Ammon's horn (tissue), 1 donor: ENCODE results near the gene SART3.
"Not testable (repeated sequence)": the region's sequence is repeated elsewhere in the genome, so short reads cannot be mapped to it uniquely, and the experiment has no call there.

ENCODE experiments used
- DNase-seq: peaks from one replicate; pipeline ENCODE4 v3.0.0-alpha.2; 2016; ENCODE audit warnings: low spot score

Gene SART3

DNA sequence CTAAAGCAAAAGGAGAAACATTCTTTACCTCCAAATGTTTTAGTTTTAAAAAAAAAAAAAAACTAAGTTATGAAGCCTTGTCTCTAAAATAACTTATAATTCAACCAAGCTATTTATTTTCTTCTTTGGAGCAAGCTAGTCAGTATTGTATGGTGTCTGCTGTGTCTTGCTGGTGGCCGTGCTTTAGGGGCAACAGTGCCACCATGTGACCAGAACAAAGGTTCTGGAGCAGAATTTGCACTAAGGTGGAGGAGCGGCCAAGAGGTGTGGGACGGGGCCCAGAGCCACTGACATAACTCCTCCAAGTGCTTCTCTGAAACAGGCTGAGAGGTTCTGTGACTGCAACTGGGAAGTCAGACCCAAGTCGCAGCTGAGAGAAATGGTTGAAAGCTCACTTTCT is 41.4 kb downstream of the SART3 start:
- DNase-seq: no peak

DNA sequence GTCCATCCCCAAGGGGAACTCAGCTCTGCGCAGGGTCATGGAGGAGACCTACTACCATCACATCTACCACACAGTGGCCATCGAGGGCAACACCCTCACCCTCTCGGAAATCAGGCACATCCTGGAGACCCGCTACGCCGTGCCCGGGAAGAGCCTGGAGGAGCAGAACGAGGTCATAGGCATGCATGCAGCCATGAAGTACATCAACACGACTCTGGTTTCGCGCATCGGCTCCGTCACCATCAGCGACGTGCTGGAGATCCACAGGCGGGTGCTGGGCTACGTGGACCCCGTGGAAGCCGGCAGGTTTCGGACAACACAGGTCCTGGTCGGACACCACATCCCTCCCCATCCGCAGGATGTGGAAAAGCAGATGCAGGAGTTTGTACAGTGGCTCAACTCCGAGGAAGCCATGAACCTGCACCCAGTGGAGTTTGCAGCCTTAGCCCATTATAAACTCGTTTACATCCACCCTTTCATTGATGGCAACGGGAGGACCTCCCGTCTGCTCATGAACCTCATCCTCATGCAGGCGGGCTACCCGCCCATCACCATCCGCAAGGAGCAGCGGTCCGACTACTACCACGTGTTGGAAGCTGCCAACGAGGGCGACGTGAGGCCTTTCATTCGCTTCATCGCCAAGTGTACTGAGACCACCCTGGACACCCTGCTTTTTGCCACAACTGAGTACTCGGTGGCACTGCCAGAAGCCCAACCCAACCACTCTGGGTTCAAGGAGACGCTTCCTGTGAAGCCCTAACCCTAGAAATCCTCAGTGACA is 42.1 kb downstream of the SART3 start:
- no peak for DNase-seq

DNA sequence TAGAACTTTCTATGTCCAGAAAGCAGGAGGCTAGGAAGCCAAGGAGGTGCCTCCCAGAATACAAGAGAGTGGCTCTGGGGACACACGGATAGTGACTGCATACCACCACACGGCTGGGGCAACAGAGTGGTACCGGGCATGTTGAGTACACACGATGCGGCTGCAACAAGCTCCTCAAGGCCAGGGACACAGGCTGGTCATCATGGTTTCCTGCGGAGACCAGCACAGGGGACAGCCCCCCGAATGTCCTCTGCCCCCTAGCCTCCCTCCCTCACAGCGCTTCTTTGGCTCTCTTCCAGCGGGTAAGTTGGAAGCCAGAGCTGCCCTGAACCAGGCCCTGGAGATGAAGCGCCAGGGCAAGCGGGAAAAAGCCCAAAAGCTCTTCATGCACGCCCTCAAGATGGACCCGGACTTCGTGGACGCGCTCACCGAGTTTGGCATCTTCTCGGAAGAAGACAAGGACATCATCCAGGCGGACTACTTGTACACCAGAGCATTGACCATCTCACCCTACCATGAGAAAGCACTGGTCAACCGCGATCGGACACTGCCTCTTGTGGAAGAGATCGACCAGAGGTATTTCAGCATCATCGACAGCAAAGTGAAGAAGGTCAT is 42.8 kb downstream of the SART3 start:
- DNase-seq: no peak

DNA sequence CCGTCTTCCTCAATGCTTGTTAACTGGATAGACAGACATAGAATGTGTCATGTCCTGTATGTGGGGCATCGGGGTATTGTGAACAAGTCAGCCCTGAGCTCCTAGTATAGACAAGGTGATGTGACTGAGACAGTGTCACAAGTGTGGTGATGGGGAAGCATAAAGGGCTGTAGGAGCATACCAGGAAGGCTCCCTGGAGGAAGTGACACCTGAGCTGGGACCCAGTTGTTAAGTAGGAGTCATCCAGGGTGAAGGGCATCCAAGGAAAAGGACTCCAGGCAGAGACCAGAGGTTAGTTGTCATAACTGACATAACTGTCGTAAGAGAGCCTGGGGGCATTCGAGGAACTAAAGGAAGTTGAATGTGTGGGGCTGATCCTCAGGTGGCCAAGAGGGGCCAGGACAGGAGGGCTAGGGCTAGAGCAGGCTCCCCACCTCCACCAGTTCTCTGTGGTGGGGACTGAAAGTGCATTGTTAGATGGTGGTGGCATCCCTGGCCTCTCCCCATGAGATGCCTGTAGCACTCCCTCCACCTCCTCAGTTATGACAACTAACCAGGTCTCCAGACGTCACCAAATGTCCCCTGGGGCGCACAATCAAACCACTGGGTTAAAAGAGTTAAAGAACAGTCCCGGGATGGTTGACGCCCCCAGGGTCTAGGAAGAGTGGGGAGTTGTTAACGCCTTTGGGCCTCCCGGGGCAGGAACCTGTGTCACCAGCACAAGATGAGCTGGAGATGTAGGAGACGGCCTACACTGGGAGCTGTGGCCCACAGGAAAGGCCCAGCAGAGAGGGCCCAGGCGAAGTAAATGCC is 43.5 kb downstream of the SART3 start:
- no peak for DNase-seq

GRCh38 chr12:108516511-108517275 is 44.3 kb downstream of the SART3 start:
- DNase-seq: no peak

DNA sequence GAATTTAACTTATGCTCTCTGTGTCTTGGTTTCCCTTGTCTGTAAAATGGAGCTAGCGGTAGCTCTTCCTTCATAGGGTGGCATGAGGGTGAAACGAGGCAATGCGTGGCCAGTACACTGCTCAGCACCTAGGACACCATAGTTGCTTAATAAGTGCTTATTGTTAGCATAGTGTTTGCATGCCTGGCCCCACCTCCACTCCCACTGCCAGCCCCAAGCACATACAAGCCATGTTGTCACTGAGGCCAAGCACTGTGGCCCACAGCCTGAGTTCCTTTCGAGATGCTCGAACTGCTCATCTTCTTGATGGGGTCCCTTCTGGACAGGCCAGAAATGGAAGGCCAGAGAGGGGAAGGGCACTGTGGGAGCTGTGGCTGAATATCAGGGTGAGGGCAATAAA is 45.1 kb downstream of the SART3 start:
- DNase-seq: no peak

DNA sequence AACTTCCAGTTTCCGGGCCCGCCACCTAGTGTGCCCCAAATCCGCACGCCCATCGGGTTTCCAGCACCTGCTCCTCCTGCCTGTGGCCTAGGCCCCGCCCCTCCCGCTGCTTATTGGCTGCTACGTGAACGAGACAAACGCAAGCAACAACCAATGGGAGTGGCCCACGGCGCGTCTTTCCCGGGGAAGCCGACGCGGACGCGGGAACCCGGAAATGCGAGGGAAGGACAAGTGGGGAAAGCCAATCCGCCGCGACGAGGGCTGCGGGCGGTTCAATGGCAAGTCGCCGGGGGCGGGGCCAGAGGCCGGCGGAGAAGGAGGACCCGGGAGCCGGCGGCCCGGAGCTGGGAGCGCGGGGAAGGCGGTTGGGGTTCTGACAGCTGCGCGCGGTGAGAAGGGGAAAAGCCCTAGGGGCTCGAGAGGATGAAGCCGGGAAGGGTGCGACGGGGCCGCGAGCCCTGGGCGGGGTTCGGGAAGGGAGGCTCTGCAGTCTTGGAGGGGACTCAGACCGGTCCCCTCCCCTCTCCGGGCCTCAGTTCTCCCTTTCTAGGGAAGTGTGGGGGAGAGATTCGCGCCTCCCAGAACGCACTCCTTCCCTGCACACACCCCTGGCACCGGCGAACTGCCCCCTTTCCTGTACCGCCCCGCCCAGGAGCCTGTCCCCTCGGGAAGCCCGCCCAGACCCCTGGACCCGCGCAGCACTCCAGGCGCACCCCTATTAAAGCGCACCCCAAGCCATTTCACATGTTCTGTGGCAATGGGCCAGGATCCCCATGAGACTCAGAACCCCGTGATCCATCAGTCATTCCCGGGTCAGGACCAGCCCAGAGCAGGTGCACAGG is 45.8 kb downstream of the SART3 start, which contains the start of gene FICD:
FICD (plus strand) TSS at position 305 of the 842 bp plus-strand sequence. CDS start 1,696 bp downstream, outside the sequence.
- DNase-seq: peak; percentile 100

DNA sequence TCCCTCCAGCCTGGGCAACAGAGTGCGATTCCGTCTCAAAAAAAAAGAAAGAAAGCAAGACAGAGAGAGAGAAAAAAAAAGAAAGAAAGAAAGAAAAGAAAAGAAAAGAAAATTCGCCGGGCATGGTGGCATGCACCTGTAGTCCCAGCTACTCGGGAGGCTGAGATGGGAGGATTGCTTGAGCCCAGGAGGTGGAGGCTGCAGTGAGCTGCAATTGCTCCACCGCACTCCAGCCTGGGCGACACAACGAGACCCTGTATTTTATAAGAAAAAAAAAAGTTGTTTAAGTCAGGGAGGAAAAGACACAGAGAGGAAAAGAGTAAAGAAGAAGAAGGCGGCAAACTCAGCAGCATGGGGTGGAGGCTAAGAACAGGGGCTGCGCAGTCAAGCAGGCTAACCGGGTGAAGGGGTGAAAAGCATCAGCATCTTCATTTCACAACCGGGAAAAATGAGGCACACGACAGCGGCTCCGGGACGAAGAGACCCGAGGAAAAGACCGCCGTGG is 46.5 kb downstream of the SART3 start:
- no peak for DNase-seq

DNA sequence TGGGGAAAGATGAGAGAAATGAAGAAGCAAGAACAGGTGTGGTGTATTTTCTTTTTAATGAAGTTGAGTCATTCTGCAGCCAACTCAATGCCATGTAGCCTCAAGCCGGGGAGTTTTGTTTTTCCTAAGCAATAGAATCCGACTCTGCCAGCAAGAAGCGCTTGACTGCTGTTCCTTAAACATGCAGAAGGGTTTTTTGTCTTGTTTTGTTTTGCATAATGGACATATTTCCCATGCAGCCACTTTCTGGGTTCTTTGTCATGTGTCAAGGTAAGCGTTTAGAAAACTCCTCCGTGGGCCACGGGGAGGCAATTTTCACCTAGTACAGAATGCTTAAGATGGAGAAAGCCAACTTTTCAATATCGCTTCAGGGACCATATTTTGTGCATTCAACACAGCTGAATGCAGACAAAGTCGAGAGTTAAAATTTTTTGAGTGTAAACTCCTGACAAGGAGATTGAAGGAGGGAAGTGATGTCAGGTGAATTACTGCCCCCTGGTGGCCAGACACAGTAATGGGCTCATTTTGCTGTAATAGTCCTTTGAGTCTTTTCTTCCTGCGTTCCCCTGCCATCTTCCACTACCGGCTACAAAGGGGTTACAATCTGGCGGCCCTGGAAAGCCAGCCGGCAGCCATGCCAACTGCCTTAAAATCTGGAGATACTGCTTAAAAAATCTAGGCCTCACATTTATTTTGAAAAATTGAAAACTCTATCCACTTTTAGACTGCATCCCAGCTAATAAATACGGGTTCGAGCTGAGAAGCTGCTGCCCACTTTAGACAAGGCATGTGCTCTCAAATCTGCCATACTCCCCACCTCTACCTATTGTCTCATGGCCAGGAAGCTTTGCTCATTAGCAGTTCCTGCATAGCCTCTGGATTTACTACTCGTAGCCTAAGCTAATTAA is 49.1 kb downstream of the SART3 start:
- peak; percentile 88 for DNase-seq

DNA sequence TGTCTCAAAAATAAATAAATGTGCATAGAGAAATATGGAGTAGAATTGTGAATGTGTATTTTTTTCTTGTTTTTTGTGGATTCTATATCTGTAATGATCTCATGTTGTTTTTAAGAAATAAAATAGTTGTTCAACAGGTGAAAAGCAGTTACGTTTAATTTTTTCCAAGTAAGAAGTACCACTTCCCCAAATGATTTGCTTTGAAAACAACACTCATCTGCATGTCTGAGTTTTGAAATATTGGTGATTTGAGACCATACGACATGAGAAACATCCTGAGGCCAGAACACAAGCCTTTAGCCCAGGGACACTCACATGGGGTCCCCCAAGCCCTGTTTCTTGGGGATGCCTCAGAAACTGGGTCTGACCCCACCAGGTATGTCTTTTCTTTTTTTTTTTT is 50.1 kb downstream of the SART3 start:
- no peak for DNase-seq

GRCh38 chr12:108509806-108510205 is 51.2 kb downstream of the SART3 start:
- no peak for DNase-seq

GRCh38 chr12:108507971-108508642 is 52.9 kb downstream of the SART3 start:
- DNase-seq: no peak

DNA sequence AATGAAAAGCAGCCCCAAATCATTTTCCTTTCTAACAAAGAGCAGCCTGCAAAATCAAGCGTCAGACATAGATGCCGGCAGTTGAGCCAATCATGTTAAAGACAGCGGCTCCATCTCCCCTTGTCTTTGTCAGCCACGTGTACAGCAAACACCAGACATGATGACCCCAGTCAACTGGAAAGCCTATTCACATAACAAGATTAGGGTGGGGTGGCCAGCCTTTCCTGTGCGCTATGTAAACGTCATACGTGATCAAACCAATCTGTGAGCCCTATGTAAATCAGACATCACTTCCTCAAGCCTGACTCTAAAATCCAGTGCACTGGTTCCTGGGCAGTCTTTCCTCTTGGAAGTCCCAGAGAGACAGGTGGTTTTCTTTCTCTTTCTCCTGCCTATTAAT is 55.8 kb downstream of the SART3 start:
- DNase-seq: no peak

DNA sequence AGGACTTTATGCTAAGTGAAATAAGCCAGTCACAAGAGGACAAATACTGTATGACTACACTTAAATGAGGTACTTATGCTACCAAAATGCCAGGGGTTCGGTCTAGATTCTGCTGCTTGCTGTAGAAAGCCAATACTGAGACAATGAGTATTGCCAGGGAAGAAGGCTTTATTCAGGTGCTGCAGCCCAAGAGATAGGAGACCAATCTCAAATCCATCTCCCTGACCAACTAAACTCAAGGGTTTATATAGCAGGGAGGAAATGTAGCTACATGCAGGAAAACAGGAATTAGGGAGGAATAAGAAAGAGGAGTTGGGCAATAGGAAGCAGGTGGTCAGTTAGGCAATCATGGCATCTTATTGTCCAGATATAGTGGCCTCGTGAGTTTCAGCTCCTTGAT is 58.1 kb downstream of the SART3 start:
- DNase-seq: no peak

DNA sequence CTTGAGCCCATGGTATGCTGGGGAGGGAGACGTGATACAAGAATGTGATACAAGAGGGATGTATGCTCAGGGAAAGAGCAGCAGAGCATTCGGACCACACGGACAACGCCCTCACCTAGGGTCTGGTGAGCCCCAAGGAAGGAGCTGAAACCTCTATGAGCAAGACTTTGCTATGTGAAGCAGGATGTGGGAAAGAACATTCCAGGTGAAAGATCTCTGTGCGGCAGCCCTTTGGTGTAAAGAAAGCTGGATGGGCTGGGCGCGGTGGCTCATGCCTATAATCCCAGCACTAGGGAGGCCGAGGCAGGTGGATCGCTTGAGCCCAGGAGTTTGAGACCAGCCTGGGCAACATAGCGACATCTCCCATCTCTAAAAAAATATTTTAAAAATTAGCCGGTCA is 62.8 kb downstream of the SART3 start:
- no peak for DNase-seq

DNA sequence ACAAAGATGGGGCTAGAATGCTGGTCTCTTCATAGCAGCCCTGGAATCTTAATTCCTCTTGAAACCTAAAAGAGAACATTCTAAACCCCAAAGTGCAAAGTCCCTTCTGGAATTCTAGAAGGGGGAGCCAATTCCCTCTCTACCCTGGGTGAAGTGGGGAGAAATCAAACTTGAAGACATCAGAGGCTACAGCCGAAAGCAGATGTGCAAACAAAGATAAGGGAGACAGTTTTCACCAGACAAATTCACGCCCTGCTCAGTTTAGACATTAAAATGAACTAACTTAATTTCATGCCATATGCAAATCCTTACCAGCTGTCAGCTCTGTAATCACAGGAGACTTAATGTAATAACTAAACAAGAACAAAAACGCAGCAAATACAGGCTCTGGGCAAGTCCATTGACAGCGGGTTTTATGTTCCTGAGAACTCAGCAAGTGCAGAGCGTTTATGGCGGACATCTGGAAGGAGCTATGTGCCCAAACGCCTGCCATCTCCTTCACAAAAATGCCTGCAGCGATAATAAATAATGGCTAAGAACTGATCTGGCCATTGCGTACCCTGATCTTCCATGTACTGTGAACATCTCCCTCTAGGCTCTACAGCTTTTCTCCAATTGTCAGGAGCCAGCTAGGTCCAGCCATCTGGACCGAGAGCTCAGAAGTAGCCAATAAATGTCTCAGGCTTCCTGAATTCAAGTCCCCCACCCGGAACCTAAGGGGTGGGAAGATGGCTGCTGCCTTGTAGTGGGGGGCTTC is 65.0 kb downstream of the SART3 start:
- DNase-seq: no peak

- no peak for DNase-seq
Measured at GRCh38 chr12:108495054-108495453, 65.9 kb downstream of the SART3 start.

GRCh38 chr12:108491256-108491655 is 69.7 kb downstream of the SART3 start:
- DNase-seq: no peak

- DNase-seq: not testable (repeated sequence)
Measured at GRCh38 chr12:108487029-108487428, 73.9 kb downstream of the SART3 start.
